Uterus (tissue), 4 donors: ENCODE measurements around the gene ADGRA3. TPM values are rescaled to one million over a fixed set of nuclear protein-coding genes. Genes with fewer than 3 reads are reported as not detected.
"Not testable (repeated sequence)": the region's sequence is repeated elsewhere in the genome, so short reads cannot be mapped to it uniquely, and the experiment has no call there.

Experiments
- DNase-seq, 2 donors: peaks; one replicate each; pipeline ENCODE4 v3.0.0-alpha.2; 2019 to 2020
- H3K27ac ChIP-seq, 2 donors: fragments of 200-600 bp; sonication (generic); 1 replicate in 1 of 2; 2 replicates in 1 of 2; pipeline ENCODE4 v1.5.1; 2016 to 2018
- H3K27me3 ChIP-seq, 2 donors: fragments of 200-600 bp; sonication (generic); one replicate each; pipeline ENCODE4 v1.5.1; 2018 to 2019; ENCODE audit warnings: control low read depth in 1 of 2
- H3K36me3 ChIP-seq, 2 donors: fragments of 200-600 bp; sonication (generic); one replicate each; pipeline ENCODE4 v1.5.1; 2019; ENCODE audit warnings: control low read depth in 1 of 2
- H3K4me1 ChIP-seq, 2 donors: fragments of 200-600 bp; sonication (generic); one replicate each; pipeline ENCODE4 v1.5.1; 2018 to 2019; ENCODE audit warnings: control low read depth in 1 of 2
- H3K4me3 ChIP-seq, 2 donors: fragments of 200-600 bp; sonication (generic); 1 replicate in 1 of 2; 2 replicates in 1 of 2; pipeline ENCODE4 v1.5.1; 2018 to 2019; ENCODE audit warnings: mild to moderate bottlenecking in 1 of 2
- H3K9me3 ChIP-seq, 2 donors: fragments of 200-600 bp; sonication (generic); one replicate each; pipeline ENCODE4 v1.5.1; 2019; ENCODE audit warnings: control low read depth in 1 of 2
- POLR2A ChIP-seq, 2 donors: fragments of 450-650 bp; IDR thresholded peaks; one replicate each; pipeline ENCODE4 v1.6.1; 2016; ENCODE audit warnings: antibody characterized with exemption in 2 of 2, mild to moderate bottlenecking in 1 of 2, moderate library complexity in 1 of 2
- intact Hi-C: fragments of 100-400 bp; cut with DNase I; formaldehyde crosslinking; loops from one replicate; pipeline ENCODE4 v1.15.1; 2023; ENCODE audit warnings: low total_unique reads
- total RNA-seq, 4 donors: library from RNA; depleted of rRNA in 3 of 4; stranded (reverse); fragments of >200 nt in 3 of 4; gene quantifications; one replicate each; pipeline versions ENCODE4 v1.1.0 to v1.2.4, GENCODE V29; 2014 to 2023
- TF ChIP-seq, protein P1 (sequence below), 4 experiments: fragments of 200-600 bp in 2 of 4; fragments of 450-650 bp in 2 of 4; sonication (generic) in 2 of 4; IDR thresholded peaks; one replicate each; pipeline ENCODE4 v1.5.1; 2016 to 2019; ENCODE audit warnings: antibody characterized with exemption in 4 of 4, mild to moderate bottlenecking in 2 of 4, moderate library complexity in 1 of 4
- donor health status: DM: yes; HTN: yes; CAD: no.

Gene ADGRA3
- total RNA-seq, 4 donors from 2014 or later, result 35.3 to 103 (median 45.4) TPM

DNA sequence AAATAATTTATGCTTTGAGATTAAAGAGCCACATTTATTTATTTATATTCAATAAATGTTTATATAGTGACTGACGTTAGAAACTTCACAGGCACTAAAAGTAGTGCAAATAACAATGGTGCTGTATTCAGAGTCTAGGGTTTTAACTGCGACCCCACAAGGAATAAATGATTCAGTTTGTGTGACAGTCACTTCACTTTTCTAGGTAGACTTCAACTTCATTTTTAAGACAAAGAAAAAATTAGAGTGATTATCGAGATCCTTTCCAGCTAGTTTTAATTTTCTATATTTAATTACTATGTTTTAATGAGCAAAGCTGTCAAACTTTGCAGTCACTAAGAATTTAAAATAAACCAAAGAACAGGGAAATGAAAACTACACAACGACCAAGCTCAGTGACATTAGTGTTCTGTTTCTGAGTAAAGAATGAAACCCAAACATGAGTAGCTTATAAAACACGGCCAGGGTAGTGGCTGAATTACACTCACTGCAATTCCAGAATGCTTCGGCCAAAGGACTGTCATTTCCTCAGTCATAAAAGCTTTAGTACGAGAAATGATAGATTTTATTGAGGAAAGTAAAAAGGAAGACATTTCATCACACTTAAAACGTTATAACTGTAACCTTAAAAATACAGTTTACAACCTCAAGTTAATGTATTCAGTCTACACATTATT lies 38.6 kb downstream of the ADGRA3 start:
- H3K27me3 ChIP-seq, result no peaks in the 10 kb centered on the region
- no peak for DNase-seq
- no peaks in the 10 kb centered on the region for H3K36me3 ChIP-seq
- no peak overlapping the region for H3K27ac ChIP-seq
- TF ChIP-seq, protein P1, sequence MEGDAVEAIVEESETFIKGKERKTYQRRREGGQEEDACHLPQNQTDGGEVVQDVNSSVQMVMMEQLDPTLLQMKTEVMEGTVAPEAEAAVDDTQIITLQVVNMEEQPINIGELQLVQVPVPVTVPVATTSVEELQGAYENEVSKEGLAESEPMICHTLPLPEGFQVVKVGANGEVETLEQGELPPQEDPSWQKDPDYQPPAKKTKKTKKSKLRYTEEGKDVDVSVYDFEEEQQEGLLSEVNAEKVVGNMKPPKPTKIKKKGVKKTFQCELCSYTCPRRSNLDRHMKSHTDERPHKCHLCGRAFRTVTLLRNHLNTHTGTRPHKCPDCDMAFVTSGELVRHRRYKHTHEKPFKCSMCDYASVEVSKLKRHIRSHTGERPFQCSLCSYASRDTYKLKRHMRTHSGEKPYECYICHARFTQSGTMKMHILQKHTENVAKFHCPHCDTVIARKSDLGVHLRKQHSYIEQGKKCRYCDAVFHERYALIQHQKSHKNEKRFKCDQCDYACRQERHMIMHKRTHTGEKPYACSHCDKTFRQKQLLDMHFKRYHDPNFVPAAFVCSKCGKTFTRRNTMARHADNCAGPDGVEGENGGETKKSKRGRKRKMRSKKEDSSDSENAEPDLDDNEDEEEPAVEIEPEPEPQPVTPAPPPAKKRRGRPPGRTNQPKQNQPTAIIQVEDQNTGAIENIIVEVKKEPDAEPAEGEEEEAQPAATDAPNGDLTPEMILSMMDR (IDR thresholded peaks at IDR 0.05), result no peak
- TF ChIP-seq POLR2A (IDR thresholded peaks at IDR 0.05), result no peak
- intact Hi-C loops, result no loop called here
- H3K9me3 ChIP-seq, result no peaks in the 10 kb centered on the region
- H3K4me1 ChIP-seq, result peaks cover 0 to 4% of the 10 kb centered on the region in 2 donors
- no peak overlapping the region for H3K4me3 ChIP-seq

DNA sequence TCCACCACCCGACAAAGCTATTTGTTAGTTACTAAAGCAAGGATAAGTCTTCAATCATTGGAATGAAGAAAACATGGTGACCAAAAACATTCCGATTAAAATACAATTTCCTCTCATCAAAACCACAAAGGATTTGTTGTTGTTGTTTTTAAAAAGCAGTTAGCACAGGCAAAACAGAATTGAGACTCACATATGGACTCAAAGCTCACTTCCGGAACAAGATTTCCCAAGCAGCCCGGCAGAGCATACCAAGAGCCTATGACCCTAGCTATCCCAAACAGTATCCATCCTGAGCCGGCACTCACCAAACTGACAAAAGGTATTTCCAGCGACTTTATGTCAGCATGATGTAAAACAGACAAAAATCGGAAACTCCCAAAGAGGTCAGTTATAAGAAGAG lies 39.9 kb downstream of the ADGRA3 start:
- H3K4me1 ChIP-seq, result no peaks in the 10 kb centered on the region
- no peaks in the 10 kb centered on the region for H3K9me3 ChIP-seq
- no peak overlapping the region for H3K27ac ChIP-seq
- H3K4me3 ChIP-seq, result no peak overlapping the region
- H3K36me3 ChIP-seq, result no peaks in the 10 kb centered on the region
- TF ChIP-seq, protein P1 (IDR thresholded peaks at IDR 0.05), result no peak
- no peak for TF ChIP-seq POLR2A (IDR thresholded peaks at IDR 0.05)
- intact Hi-C loops, result no loop called here
- no peak for DNase-seq
- H3K27me3 ChIP-seq, result no peaks in the 10 kb centered on the region

DNA sequence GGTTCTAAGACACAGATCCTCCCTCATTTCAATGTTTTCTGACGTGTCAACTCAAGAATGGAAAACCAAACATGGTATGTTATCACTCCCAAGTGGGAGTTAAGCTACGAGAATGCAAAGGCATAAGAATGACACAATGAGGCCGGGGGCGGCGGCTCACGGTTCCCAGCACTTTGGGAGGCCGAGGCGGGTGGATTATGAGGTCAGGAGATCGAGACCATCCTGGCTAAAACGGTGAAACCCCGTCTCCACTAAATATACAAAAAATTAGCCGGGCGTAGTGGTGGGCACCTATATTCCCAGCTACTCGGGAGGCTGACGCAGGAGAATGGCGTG lies 40.6 kb downstream of the ADGRA3 start:
- not testable (repeated sequence) for H3K27me3 ChIP-seq

DNA sequence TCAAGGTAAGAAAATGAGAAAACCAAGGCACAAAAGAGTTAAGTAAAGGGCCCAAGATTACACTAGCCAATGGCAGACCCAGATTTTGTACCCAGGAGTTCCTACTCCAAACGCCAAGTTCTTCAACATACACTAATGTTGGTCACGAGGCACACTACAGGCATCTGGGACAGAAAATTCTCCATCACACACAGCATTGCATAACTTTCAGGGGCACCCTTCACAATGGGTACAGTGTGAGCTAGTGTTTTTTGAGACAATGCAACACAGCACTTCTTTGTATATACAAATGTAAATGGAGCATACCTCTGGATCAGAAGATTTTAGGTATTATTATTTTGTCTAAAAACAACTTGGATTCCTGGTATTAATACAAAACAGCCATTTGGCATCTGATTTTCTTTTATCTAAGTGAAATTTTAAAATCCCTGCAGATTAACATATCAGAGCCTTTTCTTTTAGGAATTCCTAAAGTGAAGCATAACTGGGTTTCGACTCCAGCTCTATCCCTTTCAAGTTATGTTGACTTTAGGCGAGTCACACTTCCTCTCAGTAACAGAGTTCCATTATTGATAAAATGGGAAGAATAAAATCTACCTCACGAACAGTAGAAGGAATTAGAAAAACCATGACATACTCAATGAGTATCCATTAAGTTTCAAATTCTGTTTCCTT lies 41.1 kb downstream of the ADGRA3 start:
- Histone ChIP-seq H3K27ac (no peak overlapping the region), H3K36me3 (no peaks in the 10 kb centered on the region), H3K9me3 (no peaks in the 10 kb centered on the region), H3K4me3 (no peak overlapping the region), H3K4me1 (no peaks in the 10 kb centered on the region), H3K27me3 (no peaks in the 10 kb centered on the region)
- no peak for TF ChIP-seq POLR2A (IDR thresholded peaks at IDR 0.05)
- TF ChIP-seq, protein P1 (IDR thresholded peaks at IDR 0.05), result no peak
- intact Hi-C loops, result no loop called here
- no peak for DNase-seq

More for the DNA sequence above, 40.6 kb downstream of the ADGRA3 start:
- H3K36me3 ChIP-seq, H3K4me3 ChIP-seq, H3K9me3 ChIP-seq, DNase-seq, H3K27ac ChIP-seq, H3K4me1 ChIP-seq, intact Hi-C loops: not testable (repeated sequence)

DNA sequence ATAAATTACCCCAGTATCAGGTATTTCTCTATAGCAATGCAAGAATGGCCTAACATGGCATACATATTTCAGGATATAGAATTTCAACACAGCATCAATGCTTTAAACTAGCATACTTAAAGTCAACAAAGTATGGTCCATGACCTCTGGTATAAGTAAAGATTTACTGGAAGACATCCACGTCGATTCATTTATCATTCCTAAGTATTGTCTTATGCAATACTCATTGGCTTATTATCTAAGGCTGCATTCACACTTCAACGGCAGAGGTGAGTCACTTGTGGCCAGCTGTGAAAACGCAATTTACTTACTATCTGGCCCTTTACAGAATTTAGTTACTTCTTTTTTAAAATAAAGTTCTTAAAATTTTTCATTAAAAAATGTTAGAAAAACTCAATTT lies 42.6 kb downstream of the ADGRA3 start:
- Histone ChIP-seq H3K36me3 (no peaks in the 10 kb centered on the region), H3K4me1 (no peaks in the 10 kb centered on the region), H3K27me3 (no peaks in the 10 kb centered on the region), H3K27ac (no peak overlapping the region), H3K4me3 (no peak overlapping the region), H3K9me3 (no peaks in the 10 kb centered on the region)
- no peak for DNase-seq
- TF ChIP-seq POLR2A (IDR thresholded peaks at IDR 0.05), result no peak
- intact Hi-C loops, result no loop called here

DNA sequence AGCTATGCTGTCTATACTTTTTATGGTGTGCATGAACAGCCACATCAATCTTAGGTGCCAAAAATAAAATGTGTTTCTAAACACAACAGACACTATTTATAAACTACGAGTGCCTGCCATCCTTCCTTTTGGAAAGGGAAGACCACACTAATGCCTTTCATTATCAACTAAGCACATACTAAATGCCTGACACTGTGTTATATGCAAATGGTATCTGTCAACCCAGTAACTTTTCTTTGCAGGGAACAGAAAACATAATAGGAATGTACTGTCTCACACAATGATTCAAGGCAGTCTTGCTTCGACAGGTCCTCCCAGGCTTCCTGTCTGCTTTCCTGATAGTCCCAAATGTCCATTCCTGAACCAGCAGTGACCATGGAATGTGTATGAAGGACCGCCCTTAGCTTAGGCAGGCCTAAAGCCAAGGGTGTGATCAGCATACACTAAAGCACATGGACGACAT lies 43.8 kb downstream of the ADGRA3 start:
- TF ChIP-seq POLR2A (IDR thresholded peaks at IDR 0.05), result no peak
- TF ChIP-seq, protein P1 (IDR thresholded peaks at IDR 0.05), result no peak
- Histone ChIP-seq H3K4me3 (no peak overlapping the region), H3K9me3 (no peaks in the 10 kb centered on the region), H3K27me3 (no peaks in the 10 kb centered on the region), H3K27ac (no peak overlapping the region), H3K36me3 (no peaks in the 10 kb centered on the region), H3K4me1 (no peaks in the 10 kb centered on the region)
- intact Hi-C loops, result no loop called here
- no peak for DNase-seq
